ENCODE measurements around the gene CD2. TPM values are rescaled to one million over a fixed set of nuclear protein-coding genes. Genes with fewer than 3 reads are reported as not detected.
A peak's percentile ranks its signal among the peaks of the same experiment; 100 is the strongest.

CD2 gene
- total RNA-seq, 4 donors from 2014 or later: 0.60 to 5.1 (median 1.5) TPM; not detected in 1

GRCh38 chr1:116806671-116807070 lies 52.4 kb downstream of the CD2 start:
- Histone ChIP-seq H3K36me3 (no peaks in the 10 kb centered on the region), H3K4me1 (no peaks in the 10 kb centered on the region), H3K4me3 (no peak overlapping the region), H3K27ac (no peak overlapping the region), H3K27me3 (no peaks in the 10 kb centered on the region), H3K9me3 (peaks cover 0 to 6% (median 0%) of the 10 kb centered on the region in 4 donors)
- TF ChIP-seq EP300 (IDR thresholded peaks at IDR 0.05): no peak
- no peak for TF ChIP-seq POLR2A (IDR thresholded peaks at IDR 0.05)
- TF ChIP-seq, protein P1, sequence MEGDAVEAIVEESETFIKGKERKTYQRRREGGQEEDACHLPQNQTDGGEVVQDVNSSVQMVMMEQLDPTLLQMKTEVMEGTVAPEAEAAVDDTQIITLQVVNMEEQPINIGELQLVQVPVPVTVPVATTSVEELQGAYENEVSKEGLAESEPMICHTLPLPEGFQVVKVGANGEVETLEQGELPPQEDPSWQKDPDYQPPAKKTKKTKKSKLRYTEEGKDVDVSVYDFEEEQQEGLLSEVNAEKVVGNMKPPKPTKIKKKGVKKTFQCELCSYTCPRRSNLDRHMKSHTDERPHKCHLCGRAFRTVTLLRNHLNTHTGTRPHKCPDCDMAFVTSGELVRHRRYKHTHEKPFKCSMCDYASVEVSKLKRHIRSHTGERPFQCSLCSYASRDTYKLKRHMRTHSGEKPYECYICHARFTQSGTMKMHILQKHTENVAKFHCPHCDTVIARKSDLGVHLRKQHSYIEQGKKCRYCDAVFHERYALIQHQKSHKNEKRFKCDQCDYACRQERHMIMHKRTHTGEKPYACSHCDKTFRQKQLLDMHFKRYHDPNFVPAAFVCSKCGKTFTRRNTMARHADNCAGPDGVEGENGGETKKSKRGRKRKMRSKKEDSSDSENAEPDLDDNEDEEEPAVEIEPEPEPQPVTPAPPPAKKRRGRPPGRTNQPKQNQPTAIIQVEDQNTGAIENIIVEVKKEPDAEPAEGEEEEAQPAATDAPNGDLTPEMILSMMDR (IDR thresholded peaks at IDR 0.05): no peak
- 90 to 94% methylated on average over 4 of the region's 4 CpGs for WGBS, 2 donors
- no peak for DNase-seq (ENCODE audit: low spot score in 2 of 2)

- TF ChIP-seq POLR2A (IDR thresholded peaks at IDR 0.05) (no peak), EP300 (IDR thresholded peaks at IDR 0.05) (no peak)
- TF ChIP-seq, protein P1 (IDR thresholded peaks at IDR 0.05): no peak
- no peaks in the 10 kb centered on the region for H3K4me1 ChIP-seq
- H3K4me3 ChIP-seq: no peak overlapping the region
- WGBS, 2 donors: 65 to 71% methylated on average over 15 to 16 of the region's 16 CpGs
- H3K36me3 ChIP-seq: no peaks in the 10 kb centered on the region
- H3K27ac ChIP-seq: peak overlapping the region in 1 of 4 donors; percentile 40
- peaks cover 0 to 14% (median 2%) of the 10 kb centered on the region in 4 donors for H3K9me3 ChIP-seq
- DNase-seq (ENCODE audit: low spot score in 2 of 2): no peak
- H3K27me3 ChIP-seq: no peaks in the 10 kb centered on the region
These were observed 53.4 kb downstream of the CD2 start for GRCh38 chr1:116807394-116808199.

GRCh38 chr1:116808200-116808847 lies 54.1 kb downstream of the CD2 start:
- Histone ChIP-seq H3K36me3 (no peaks in the 10 kb centered on the region), H3K27ac (peak overlapping the region in 1 of 4 donors; percentile 40), H3K9me3 (peaks cover 0 to 17% (median 4%) of the 10 kb centered on the region in 4 donors), H3K4me1 (no peaks in the 10 kb centered on the region), H3K4me3 (no peak overlapping the region), H3K27me3 (no peaks in the 10 kb centered on the region)
- TF ChIP-seq POLR2A (IDR thresholded peaks at IDR 0.05) (no peak), EP300 (IDR thresholded peaks at IDR 0.05) (no peak)
- TF ChIP-seq, protein P1 (IDR thresholded peaks at IDR 0.05): no peak
- WGBS, 2 donors: 57 to 61% methylated on average over 8 of the region's 8 CpGs
- no peak for DNase-seq (ENCODE audit: low spot score in 2 of 2)

DNA sequence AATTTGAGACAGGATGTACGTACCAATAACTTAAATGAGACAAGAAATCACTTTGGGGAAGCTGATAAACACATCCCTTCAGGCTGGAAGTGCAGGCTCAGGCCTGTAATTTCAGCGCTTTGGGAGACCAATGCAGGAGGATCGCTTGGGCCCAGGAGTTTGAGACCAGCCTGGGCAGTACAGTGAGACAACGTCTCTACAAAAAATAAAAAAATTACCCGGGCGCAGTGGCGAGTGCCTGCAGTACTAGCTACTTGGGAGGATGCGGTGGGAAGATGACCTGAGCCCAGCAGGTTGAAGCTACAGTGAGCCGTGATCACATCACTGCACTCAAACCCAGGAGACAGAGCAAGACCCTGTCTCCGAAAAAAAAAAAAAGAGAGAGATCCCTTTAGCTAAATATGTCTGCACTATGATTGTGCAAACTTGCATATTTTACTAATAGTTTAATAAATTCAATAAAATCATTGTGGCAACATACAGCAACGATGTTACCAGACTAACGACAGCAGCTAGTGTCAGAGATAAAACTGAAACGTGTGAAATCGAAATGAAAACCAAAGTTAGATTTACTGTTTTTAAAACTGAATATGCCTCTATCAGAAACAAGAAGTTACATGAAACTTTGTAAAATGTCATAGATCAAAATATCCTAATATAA lies 54.7 kb downstream of the CD2 start:
- Histone ChIP-seq H3K27me3 (no peaks in the 10 kb centered on the region), H3K4me1 (no peaks in the 10 kb centered on the region), H3K36me3 (no peaks in the 10 kb centered on the region), H3K27ac (peak overlapping the region in 1 of 4 donors; percentile 40), H3K9me3 (peaks cover 0 to 17% (median 4%) of the 10 kb centered on the region in 4 donors), H3K4me3 (no peak overlapping the region)
- TF ChIP-seq POLR2A (IDR thresholded peaks at IDR 0.05) (no peak), EP300 (IDR thresholded peaks at IDR 0.05) (no peak)
- TF ChIP-seq, protein P1 (IDR thresholded peaks at IDR 0.05): no peak
- DNase-seq (ENCODE audit: low spot score in 2 of 2): no peak
- 90 to 91% methylated on average over 14 of the region's 14 CpGs for WGBS, 2 donors

All from tibial nerve (tissue), 4 donors.